ENCODE measurements around the gene NUDT13.
A peak's percentile ranks its signal among the peaks of the same experiment; 100 is the strongest.

NUDT13 gene

DNA sequence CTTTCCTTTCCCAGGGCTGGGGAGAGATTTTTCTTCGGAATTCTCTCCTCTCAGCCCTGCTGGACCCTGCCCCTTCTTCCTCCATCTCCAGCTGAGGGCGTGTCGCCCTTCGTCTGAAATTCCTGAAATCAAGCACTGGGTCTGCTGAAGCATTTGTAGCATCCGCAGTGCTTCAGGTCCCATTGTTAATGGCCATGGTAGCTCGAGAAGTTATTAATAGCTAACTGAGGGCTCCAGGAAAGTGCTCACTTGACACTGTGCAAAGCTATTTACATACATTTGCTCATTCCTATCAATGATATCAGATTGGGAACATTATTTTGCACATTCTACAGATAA is 58.2 kb downstream of the NUDT13 start:
- DNase-seq (no peak), ATAC-seq (peak; percentile 16)
- Mint-ChIP-seq H3K4me3 (peak overlapping the region; percentile 99), H3K9me3 (peaks cover 0 to 7% of the 10 kb centered on the region in 2 donors), H3K4me1 (peaks cover 38% of the 10 kb centered on the region), H3K27me3 (no peaks in the 10 kb centered on the region), H3K27ac (peak overlapping the region; percentile 91 to 99)

DNA sequence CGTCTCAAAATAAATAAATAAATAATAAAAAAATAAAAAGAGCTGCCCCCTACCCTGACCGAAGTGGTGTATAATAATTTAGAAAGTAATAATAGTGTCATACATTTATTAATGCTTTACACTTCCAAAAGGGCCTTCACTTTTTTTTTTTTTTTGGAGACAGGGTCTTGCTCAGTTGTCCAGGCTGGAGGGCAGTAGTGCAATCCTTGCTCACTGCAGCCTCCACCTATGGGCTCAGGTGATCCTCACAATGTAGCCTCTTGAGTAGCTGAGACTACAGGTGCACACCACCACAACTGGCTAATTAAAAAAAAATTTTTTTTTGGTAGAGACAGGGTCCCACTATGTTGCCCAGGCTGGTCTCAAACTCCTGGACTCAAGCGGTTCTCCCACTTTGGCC is 59.1 kb downstream of the NUDT13 start:
- Mint-ChIP-seq H3K27me3 (no peaks in the 10 kb centered on the region), H3K9me3 (peaks cover 0 to 7% of the 10 kb centered on the region in 2 donors), H3K27ac (peak overlapping the region in 1 of 2 donors; percentile 19), H3K4me3 (peak overlapping the region in 1 of 2 donors; percentile 99), H3K4me1 (peaks cover 38% of the 10 kb centered on the region)
- DNase-seq (no peak), ATAC-seq (no peak)

DNA sequence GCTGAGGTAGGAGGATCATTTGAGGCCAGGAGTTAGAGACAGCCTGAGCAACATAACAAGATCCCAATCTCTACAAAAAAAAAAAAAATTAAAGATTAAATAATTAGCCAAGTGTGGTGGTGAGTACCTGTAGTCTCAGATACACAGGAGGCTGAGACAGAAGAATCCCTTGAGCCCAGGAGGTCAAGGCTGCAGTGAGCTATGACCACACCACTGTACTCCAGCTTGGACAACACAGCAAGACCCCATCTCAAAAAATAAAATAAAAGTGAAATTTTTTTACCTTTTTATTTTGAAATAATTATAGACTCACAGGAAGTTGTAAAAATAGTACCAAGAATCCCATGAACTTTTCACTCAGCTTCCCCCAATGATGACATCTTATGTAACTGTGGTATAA is 62.6 kb downstream of the NUDT13 start:
- DNase-seq (no peak), ATAC-seq (no peak)
- no peaks in the 10 kb centered on the region for H3K27me3 Mint-ChIP-seq
- no peaks in the 10 kb centered on the region for H3K9me3 Mint-ChIP-seq
- no peak overlapping the region for H3K4me3 Mint-ChIP-seq
- no peak overlapping the region for H3K27ac Mint-ChIP-seq
- peaks cover 6% of the 10 kb centered on the region for H3K4me1 Mint-ChIP-seq

DNA sequence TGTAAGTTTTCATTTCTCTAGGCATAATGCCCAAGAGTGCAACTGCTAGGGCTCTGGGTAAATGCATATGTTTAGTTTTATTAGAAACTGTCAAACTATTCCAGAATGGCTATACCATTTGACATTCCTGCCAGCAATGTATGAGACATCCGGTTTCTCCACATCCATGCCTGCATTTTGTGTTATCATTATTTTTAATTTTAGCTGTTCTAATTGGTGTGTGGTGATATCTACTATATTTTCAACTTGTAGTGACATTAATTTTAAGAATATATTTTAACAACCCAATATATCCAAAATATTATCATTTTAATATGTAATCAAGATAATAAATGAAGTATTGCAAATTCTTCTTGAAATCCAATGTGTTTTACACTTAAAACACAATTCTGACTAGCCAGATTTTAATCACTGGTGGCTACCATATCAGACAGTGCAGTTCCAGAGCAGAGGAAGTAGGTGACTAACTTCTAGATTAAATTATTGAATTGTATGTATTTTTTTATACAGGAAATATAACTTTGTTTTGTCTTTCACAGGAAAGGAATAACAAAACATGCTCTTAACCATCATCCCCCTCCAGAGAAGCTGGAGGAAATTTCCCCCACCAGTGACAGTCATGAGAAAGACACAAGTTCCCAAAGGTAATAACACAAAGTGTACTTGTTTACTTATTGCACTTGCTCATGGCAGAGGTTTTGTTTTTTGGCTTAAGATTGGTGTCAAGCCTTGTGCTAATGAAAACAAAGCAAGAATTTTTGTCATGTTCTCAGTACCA is 64.1 kb downstream of the NUDT13 start:
- H3K4me3 Mint-ChIP-seq, result no peak overlapping the region
- ATAC-seq, result no peak
- no peak overlapping the region for H3K27ac Mint-ChIP-seq
- no peaks in the 10 kb centered on the region for H3K9me3 Mint-ChIP-seq
- no peak for DNase-seq
- H3K27me3 Mint-ChIP-seq, result no peaks in the 10 kb centered on the region
- H3K4me1 Mint-ChIP-seq, result no peaks in the 10 kb centered on the region

Measured in stimulated activated naive CD8-positive, alpha-beta T cell treated with anti-CD3 and anti-CD28 coated beads, Interleukin-15, amount 100 ng/mL, for 72 hours (primary cell).